TTC549 (cell line): ENCODE measurements around the gene VRTN.
"Not testable (repeated sequence)": the region's sequence is repeated elsewhere in the genome, so short reads cannot be mapped to it uniquely, and the experiment has no call there.

Experiments used
- FAIRE-seq: peaks from 2 replicates; lab custom pipeline; 2012; peaks lifted over from hg19 to GRCh38; lab: Jason Lieb, UNC

The VRTN gene

GRCh38 chr14:74350211-74350927 lies 2.1 kb downstream of the VRTN start:
- FAIRE-seq = no peak

DNA sequence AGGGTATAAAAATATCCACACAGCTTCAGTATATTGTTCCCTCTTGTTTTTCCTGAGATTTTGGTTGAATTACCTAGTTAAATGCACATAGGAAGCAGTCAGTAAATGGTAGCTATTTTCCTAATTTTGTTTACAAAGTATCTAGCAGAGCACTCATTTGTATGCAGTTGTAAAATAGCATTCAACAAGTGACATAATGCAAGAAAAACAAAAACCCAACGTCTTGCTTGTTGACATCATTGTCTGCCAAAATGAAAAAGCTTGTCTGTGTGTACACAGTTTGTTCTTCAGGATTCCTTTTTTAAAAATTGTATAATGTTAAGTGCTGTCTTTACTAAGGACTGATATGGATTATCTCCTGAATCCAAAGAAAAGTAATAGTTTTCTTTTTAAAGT lies 2.7 kb downstream of the VRTN start:
- FAIRE-seq = no peak

DNA sequence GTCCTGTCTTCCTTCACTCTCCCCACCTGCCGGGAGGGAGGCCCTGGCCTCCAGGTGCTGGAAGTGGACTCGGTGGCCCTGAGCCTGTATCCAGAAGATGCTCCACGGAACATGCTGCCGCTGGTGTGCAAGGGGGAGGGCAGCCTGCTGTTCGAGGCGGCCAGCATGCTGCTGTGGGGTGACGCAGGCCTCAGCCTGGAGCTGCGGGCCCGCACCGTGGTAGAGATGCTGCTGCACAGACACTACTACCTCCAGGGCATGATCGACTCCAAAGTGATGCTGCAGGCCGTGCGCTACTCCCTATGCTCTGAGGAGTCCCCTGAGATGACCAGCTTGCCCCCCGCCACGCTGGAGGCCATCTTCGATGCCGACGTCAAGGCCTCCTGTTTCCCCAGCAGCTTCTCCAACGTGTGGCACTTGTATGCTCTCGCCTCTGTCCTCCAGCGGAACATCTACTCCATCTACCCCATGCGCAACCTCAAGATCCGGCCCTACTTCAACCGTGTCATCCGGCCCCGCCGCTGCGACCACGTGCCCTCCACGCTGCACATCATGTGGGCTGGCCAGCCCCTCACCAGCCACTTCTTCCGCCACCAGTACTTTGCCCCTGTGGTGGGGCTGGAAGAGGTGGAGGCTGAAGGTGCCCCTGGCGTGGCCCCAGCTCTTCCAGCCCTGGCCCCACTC lies 8.8 kb downstream of the VRTN start:
- FAIRE-seq = no peak

GRCh38 chr14:74357585-74357984 lies 9.3 kb downstream of the VRTN start:
- FAIRE-seq = no peak

GRCh38 chr14:74358176-74358829 lies 10.0 kb downstream of the VRTN start:
- no peak for FAIRE-seq

DNA sequence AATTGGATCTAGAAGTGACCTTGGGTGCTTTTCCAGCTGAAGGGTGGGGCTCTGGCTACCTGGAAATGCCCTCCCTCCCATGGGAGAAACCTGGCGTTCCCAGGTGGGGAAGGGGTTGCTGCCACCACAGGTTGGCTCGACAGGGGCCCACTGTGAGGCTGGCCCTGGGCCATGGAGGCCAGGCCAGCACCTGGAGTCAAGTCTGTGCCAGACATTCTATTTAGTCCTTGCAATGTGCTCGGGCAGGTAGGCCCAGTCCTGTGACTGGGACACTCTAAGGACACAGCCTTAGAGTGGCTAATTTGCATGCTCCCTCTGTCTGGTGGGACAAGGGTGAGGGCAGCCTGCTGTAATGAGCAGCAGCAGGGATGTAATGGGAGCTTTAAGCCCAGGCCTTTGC lies 11.9 kb downstream of the VRTN start:
- FAIRE-seq = no peak

DNA sequence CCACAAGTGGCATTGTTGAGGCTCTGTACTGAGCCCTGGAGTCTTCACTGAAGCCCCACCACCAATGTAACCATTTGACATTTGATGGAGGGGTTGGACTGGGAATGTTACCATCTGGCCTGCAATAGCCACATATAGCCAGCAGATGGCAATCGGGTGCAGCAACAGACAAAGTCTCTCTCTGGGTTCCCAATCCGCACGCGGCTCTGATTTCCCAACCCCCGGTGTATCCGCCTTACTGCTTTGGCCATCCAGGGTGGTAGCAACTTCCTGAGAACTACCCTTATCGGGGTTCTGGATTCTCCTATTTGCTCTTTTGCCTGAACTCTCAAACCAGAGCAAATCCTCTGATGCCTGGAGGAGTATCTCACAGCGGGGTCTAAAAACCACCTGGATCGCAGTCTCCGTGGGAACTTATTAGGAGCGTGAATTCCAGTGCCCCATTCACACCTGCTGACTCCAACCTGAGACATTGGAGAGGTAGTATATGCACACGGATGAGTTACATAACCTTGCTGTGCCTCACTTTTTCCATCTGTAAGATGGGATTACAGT lies 14.2 kb downstream of the VRTN start:
- peak; percentile 58 for FAIRE-seq

GRCh38 chr14:74364271-74364880 lies 16.1 kb downstream of the VRTN start:
- FAIRE-seq = no peak

DNA sequence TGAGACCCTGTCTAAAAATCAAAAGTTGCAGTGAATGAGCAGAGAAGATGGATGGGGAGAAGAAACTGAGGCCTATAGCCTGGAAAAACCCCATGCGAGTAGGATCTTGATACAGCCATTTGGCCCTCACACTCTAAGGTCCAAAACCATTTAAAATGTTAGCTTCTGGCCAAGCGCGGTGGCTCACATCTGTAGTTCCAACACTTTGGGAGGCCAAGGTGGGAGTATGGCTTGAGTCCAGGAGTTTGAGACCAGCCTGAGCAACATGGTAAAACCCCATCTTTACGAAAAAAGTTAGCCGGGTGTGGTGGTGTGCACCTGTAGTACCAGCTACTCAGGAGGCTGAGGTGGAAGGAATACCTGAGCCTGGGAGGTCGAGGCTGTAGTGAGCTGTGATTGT lies 19.8 kb downstream of the VRTN start:
- no peak for FAIRE-seq

- FAIRE-seq = no peak
Observed at GRCh38 chr14:74368441-74368840, 20.2 kb downstream of the VRTN start.

GRCh38 chr14:74377976-74378690 lies 29.9 kb downstream of the VRTN start:
- no peak for FAIRE-seq

- FAIRE-seq = no peak
Observed at GRCh38 chr14:74380172-74380571, 31.9 kb downstream of the VRTN start.

DNA sequence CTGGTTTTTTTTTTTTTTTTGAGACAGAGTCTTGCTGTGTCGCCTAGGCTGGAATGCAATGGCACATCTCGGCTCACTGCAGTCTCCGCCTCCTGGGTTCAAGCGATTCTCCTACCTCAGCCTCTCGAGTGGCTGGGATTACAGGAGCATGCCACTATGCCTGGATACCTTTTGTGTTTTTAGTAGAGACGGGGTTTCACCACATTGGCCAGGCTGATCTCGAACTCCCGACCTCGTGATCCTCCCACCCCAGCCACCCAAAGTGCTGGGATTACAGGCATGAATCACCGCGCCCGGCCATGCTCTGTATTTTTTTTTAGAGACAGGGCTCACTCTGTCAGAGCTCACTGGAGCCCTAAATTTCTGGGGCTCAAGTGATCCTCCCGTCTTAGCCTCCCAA lies 32.6 kb downstream of the VRTN start:
- FAIRE-seq = no peak

DNA sequence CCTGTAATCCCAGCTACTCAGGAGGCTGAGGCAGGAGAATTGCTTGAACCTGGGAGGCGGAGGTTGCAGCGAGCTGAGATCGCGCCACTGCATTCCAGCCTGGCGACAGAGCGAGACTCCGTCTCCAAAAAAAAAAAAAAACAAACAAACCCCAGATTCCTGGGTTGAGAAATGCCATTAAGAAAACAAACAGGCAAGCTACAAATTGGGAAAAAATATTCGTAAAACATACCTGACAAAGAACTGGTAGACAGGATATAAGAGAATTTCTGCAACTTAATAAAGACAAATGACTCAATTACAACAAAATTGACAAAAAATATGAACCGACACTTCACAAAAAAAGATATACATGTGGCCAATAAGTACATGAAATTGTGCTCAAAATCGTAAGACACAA lies 33.3 kb downstream of the VRTN start:
- not testable (repeated sequence) for FAIRE-seq

DNA sequence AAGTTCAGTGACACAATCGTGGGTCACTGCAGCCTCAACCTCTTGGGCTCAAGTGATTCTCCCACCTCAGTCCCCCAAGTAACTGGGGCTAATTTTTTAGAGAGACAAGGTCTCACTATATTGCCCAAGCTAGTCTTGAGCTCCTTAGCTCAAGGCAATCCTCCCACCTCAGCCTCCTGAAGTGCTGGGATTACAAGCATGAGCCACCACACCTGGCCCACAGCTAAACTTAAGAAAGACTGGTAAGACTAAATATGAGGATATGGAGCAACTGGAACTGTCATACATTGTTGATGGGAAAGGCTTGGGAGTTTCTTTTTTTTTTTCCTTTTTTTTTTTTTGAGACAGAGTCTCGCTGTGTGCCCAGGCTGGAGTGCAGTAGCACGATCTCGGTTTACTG lies 34.0 kb downstream of the VRTN start:
- no peak for FAIRE-seq

GRCh38 chr14:74389980-74390379 lies 41.7 kb downstream of the VRTN start:
- no peak for FAIRE-seq

GRCh38 chr14:74390505-74390904 lies 42.2 kb downstream of the VRTN start:
- not testable (repeated sequence) for FAIRE-seq

DNA sequence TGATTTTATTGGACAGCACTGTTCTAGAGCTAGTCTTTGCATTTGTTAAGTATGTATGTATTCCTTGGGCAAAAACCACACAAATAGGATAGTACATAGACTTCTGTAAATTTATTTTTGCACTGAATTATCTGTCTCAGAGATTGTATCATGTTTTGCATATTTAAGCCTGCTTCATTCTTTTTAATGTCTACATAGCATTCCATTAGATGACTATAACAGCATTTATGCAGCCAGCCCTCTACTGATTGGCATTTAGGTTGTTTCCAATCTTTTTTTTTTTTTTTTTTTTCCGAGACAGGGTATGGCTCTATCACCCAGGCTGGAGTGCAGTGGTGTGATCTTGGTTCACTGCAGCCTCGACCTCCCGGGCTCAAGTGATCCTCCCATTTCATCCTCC lies 43.2 kb downstream of the VRTN start:
- FAIRE-seq = no peak

DNA sequence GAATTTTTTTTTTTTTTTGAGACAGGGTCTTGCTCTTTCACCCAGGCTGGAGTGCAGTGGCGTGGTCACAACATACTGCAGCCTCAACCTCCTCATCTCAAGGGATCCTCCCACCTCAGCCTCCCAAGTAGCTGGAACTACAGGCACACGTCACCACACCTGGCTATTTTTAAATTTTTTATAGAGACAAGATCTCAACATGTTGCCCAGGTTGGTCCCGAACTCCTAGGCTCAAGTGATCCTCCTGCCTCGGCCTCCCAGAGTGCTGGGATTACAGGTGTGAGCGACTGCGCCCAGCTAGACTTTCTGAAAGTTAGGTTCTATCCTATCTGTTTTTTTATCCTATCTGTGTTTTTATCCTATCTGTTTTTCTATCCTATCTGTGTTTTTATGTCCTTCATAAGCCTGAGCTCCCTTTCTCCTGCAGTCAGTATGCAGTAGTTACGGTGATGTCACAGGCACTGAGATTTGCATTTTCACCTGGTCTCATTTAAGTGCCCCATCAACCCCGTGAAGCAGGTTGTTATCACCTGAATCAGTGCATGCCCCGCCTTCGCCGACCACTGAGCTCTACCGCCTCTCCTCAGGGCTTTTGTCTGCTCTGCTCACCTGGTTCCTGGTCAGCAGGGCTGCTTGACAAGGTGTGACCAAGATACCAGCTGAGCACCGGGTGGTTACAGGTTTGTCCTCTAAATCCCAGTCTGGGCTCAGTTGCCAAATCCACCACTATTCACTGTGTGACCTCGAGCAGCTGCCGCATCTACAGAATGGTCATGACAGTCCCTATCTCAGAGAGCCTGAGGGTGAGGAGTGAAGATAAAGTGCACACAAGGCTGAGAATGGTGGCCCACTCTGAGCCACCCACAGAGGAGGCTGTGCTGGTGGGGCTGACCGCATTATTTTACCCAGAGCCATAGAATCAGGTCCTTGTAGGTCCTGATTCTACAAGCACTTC lies 44.6 kb downstream of the VRTN start:
- FAIRE-seq = no peak

DNA sequence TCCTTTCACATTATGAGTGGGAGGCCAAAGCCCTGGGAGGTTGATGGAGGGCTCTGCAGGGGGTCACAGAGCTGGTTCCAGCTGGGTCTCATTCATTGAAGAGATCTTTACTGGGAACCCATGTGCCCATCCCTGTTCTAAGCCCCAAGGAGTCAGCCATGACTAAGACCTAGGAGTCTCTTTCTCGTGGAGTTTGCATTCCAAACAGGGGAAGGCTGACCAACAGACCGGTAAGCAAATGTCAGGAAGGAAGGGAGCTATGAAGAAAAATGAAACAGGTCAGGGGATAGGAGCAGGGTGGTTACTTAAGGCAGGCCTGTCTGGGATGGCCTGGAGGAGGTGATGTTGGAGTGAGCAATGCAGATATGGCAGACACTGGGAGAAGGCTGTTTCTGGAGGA lies 46.3 kb downstream of the VRTN start:
- FAIRE-seq = no peak

DNA sequence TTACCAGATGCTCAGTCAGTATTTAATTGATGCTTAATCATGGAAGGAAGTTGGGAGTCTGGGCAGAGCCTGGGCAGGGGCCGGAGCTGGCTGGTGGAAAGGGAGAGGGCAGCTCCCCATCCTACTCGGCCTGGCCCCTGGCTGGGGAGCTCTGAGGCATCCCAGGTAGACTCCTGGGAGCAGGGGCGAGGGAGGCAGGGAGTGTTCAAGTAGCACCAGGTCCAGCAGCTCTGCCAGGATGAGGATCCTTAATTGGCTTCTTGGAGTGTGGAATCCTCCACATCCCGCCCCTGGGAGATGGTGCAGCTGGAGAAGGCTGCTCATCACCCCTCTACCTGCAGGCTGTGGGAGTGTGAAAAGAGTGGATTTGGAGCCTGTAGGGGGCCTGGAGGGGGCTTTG lies 46.8 kb downstream of the VRTN start:
- FAIRE-seq = no peak
